Parathyroid adenoma (tissue), 2 donors: ENCODE results near the gene H19.

Experiments used
- H2AFZ ChIP-seq: fragments of 300-600 bp; sonication (generic); one replicate; pipeline ENCODE4 v1.7.0; 2017; ENCODE audit warnings: antibody characterized with exemption, mild to moderate bottlenecking
- H3K27ac ChIP-seq: fragments of 300-600 bp; sonication (generic); one replicate; pipeline ENCODE4 v1.7.0; 2017
- H3K27me3 ChIP-seq: fragments of 300-600 bp; sonication (generic); one replicate; pipeline ENCODE4 v1.7.0; 2017; ENCODE audit warnings: low read length; ENCODE audit not compliant: control insufficient read depth, insufficient read depth
- H3K36me3 ChIP-seq: fragments of 300-600 bp; sonication (generic); one replicate; pipeline ENCODE4 v1.7.0; 2017; ENCODE audit warnings: low read length; ENCODE audit not compliant: control insufficient read depth, insufficient read depth
- H3K4me1 ChIP-seq: fragments of 300-600 bp; sonication (generic); one replicate; pipeline ENCODE4 v1.7.0; 2017; ENCODE audit warnings: control low read depth
- H3K4me2 ChIP-seq: fragments of 300-600 bp; sonication (generic); one replicate; pipeline ENCODE4 v1.7.0; 2017; ENCODE audit warnings: low read length
- H3K4me3 ChIP-seq: fragments of 300-600 bp; sonication (generic); one replicate; pipeline ENCODE4 v1.7.0; 2017; ENCODE audit warnings: low read depth, low read length
- H3K79me2 ChIP-seq: fragments of 300-600 bp; sonication (generic); one replicate; pipeline ENCODE4 v1.7.0; 2017; ENCODE audit warnings: control low read depth
- H3K9ac ChIP-seq: fragments of 300-600 bp; sonication (generic); one replicate; pipeline ENCODE4 v1.7.0; 2017; ENCODE audit warnings: mild to moderate bottlenecking
- H3K9me3 ChIP-seq: fragments of 300-600 bp; sonication (generic); one replicate; pipeline ENCODE4 v1.7.0; 2017; ENCODE audit warnings: low read length; ENCODE audit not compliant: control insufficient read depth
- TF ChIP-seq, protein P1 (sequence below): fragments of 300-600 bp; sonication (generic); IDR thresholded peaks from one replicate; pipeline ENCODE4 v1.7.0; 2017; ENCODE audit warnings: antibody characterized with exemption, mild to moderate bottlenecking
- donor health status: primary hyperparathyroidism.

The H19 gene

GRCh38 chr11:2012440-2012839 lies 14.8 kb upstream of the H19 start:
- Histone ChIP-seq H3K27me3 (no peaks in the 10 kb centered on the region), H3K4me1 (no peaks in the 10 kb centered on the region), H3K27ac (no peak overlapping the region), H3K9ac (no peak overlapping the region), H2AFZ (no peak overlapping the region), H3K9me3 (no peaks in the 10 kb centered on the region), H3K36me3 (no peaks in the 10 kb centered on the region), H3K4me2 (no peak overlapping the region), H3K4me3 (no peak overlapping the region), H3K79me2 (no peaks in the 10 kb centered on the region)
- TF ChIP-seq, protein P1, sequence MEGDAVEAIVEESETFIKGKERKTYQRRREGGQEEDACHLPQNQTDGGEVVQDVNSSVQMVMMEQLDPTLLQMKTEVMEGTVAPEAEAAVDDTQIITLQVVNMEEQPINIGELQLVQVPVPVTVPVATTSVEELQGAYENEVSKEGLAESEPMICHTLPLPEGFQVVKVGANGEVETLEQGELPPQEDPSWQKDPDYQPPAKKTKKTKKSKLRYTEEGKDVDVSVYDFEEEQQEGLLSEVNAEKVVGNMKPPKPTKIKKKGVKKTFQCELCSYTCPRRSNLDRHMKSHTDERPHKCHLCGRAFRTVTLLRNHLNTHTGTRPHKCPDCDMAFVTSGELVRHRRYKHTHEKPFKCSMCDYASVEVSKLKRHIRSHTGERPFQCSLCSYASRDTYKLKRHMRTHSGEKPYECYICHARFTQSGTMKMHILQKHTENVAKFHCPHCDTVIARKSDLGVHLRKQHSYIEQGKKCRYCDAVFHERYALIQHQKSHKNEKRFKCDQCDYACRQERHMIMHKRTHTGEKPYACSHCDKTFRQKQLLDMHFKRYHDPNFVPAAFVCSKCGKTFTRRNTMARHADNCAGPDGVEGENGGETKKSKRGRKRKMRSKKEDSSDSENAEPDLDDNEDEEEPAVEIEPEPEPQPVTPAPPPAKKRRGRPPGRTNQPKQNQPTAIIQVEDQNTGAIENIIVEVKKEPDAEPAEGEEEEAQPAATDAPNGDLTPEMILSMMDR: no peak

DNA sequence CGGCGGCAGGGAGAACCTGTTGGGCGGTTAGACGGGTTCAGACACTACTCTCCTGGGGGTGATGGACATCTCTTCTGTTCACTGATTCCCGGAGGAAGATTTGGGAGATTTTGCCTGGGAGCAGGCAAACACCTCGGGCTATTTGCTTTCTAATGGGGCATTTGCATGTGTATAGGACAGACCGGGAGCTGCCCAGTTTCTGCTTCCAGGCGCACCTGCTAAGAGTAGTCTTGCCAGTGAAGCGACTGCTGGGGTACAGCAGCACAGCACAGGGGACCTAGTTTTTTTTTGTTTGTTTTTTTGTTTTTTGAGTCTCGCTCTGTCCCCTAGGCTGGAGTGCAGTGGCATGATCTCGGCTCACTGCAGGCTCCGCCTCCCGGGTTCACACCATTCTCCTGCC lies 6.8 kb upstream of the H19 start:
- Histone ChIP-seq H3K36me3 (no peaks in the 10 kb centered on the region), H3K27me3 (no peaks in the 10 kb centered on the region), H3K9me3 (no peaks in the 10 kb centered on the region), H2AFZ (no peak overlapping the region), H3K27ac (no peak overlapping the region), H3K9ac (no peak overlapping the region), H3K4me1 (no peaks in the 10 kb centered on the region), H3K79me2 (no peaks in the 10 kb centered on the region), H3K4me2 (no peak overlapping the region), H3K4me3 (no peak overlapping the region)
- TF ChIP-seq, protein P1: no peak

DNA sequence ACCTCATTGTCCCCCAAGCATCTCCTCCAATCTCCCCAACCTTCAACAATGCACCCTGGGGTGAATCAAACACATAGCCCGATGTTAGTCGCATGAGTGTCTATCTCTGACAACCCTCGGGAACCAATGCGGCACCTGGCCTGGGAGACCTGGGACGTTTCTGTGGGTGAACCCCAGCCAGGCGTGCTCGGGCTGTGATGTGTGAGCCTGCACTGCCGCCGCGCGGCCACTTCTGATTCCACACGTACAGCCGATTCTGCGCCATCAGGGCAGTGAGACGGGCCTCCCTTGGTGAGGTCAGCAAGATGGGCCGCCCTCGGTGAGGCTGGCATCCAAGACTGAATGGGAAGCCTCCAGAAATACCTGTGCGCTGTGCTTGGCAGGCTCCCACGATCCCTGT lies 5.2 kb upstream of the H19 start:
- no peaks in the 10 kb centered on the region for H3K4me1 ChIP-seq
- TF ChIP-seq, protein P1: no peak
- H3K36me3 ChIP-seq: no peaks in the 10 kb centered on the region
- no peaks in the 10 kb centered on the region for H3K27me3 ChIP-seq
- no peaks in the 10 kb centered on the region for H3K79me2 ChIP-seq
- H3K9ac ChIP-seq: no peak overlapping the region
- H2AFZ ChIP-seq: no peak overlapping the region
- no peak overlapping the region for H3K27ac ChIP-seq
- H3K9me3 ChIP-seq: no peaks in the 10 kb centered on the region
- H3K4me2 ChIP-seq: no peak overlapping the region
- H3K4me3 ChIP-seq: no peak overlapping the region

- no peak overlapping the region for H3K4me2 ChIP-seq
Observed at GRCh38 chr11:2002042-2002776, 4.6 kb upstream of the H19 start.

More at GRCh38 chr11:2002042-2002776, 4.6 kb upstream of the H19 start:
- Histone ChIP-seq H3K27me3 (no peaks in the 10 kb centered on the region), H3K27ac (no peak overlapping the region), H3K9ac (no peak overlapping the region), H3K4me3 (no peak overlapping the region), H3K9me3 (no peaks in the 10 kb centered on the region), H2AFZ (no peak overlapping the region), H3K79me2 (no peaks in the 10 kb centered on the region), H3K36me3 (no peaks in the 10 kb centered on the region), H3K4me1 (no peaks in the 10 kb centered on the region)
- TF ChIP-seq, protein P1: no peak
